NCI-H2081 treated with DMSO at 0.1 percent for 48 hours (cell line): ENCODE results near the gene STIP1.

Experiments used
- DNase-seq: peaks from one replicate; lab custom pipeline; 2025; lab: John Stamatoyannopoulos, UW

Gene STIP1

GRCh38 chr11:64250415-64251015, 64.5 kb downstream of the STIP1 start:
- no peak for DNase-seq

- DNase-seq: no peak
Measured at GRCh38 chr11:64251016-64251752, 65.2 kb downstream of the STIP1 start, which contains the start of gene PLCB3. TSS of gene PLCB3 (plus strand) at chr11:64251530. CDS start at chr11:64251650, 120 bp downstream.

- no peak for DNase-seq
Measured at GRCh38 chr11:64251753-64252002, 65.7 kb downstream of the STIP1 start.

DNA sequence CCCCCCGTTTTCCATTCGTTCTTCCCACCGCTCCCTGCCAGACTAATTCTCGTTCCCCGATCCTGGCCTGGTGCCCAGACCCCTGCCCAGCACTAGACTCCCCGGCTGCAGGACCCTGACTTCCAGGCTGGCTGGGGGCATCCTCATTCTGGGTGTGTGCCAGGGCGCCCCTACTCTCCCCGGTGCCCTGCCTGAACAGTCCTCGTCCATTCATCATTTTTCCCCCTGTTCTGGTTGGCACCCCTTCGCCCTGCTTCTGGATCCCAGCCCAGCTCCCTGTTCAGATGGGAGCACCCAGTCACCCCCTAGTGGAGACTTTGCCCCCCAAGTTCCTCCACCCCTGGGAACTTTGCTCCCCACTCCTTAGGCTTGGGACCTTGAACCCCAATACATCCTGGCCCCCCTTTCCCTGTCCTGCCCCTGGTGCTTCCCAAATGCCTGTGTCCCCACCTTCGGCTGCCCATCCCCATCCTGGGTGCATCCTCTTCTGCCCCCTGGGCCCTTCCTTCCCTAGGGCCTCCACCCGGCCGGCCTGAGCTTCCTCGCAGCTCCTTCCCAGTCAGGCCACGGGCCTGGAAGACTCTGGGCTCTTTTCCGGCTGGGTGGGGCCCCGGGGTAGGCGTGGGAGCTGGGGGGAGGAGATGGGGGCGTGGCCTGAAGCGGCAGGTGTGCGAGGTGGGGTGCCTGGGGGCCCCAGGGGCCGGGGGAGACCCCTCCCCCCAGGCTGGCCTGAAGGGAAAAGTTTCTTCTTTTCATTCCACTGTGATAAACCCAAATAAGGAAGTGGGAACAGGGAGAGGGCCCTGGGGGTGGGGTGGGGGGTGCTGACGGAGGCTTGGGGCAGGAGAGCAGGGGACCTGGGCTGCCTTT, 66.3 kb downstream of the STIP1 start:
- no peak for DNase-seq

DNA sequence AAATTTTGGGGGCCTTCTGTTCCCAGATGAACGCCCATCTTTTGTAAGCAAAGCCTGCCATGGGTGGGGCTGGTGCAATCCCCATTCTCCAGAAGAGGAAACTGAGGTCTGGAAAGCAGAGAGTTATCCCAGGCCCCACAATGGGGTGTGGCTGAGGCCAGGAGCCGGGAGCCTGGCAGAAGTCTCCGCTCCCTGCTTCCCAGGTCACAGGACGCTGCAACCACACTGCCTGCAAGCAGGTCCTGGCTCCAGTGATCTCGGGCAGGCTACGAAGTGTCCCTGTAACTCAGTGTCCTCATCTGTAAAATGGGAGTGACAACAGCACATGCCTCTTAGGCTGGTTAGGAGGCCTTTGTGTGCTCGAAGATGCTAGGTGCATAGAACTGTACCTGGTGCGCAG, 67.1 kb downstream of the STIP1 start:
- no peak for DNase-seq

- no peak for DNase-seq
Measured at GRCh38 chr11:64253481-64253880, 67.5 kb downstream of the STIP1 start.
